ENCODE measurements around the gene MAP3K10. TPM values are rescaled to one million over a fixed set of nuclear protein-coding genes. Genes with fewer than 3 reads are reported as not detected.

The MAP3K10 gene
- total and polyA plus RNA-seq, 2 of the 13 experiments (the other 11 are each of a cell fraction or from before 2014, with no cell fraction given): 3.4 to 5.0 TPM

- TF ChIP-seq, protein P1, sequence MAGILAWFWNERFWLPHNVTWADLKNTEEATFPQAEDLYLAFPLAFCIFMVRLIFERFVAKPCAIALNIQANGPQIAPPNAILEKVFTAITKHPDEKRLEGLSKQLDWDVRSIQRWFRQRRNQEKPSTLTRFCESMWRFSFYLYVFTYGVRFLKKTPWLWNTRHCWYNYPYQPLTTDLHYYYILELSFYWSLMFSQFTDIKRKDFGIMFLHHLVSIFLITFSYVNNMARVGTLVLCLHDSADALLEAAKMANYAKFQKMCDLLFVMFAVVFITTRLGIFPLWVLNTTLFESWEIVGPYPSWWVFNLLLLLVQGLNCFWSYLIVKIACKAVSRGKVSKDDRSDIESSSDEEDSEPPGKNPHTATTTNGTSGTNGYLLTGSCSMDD (CRISPR knock-in tag; IDR thresholded peaks at IDR 0.05): no peak
- no peak for TF ChIP-seq SIX4 (CRISPR knock-in tag; IDR thresholded peaks at IDR 0.05)
- TF ChIP-seq SMAD1 (CRISPR knock-in tag; IDR thresholded peaks at IDR 0.05; ENCODE audit: borderline replicate concordance, low read depth): peak; percentile 69
- peak; percentile 44; the same call in 1 of the 2 replicates for TF ChIP-seq ZIK1 (CRISPR knock-in tag; IDR thresholded peaks at IDR 0.05; ENCODE audit: borderline replicate concordance, low read depth)
- peak; percentile 86; the same call in 1 of the 2 replicates for TF ChIP-seq PRDM10 (CRISPR knock-in tag; IDR thresholded peaks at IDR 0.05; ENCODE audit: low read depth)
- no peak for TF ChIP-seq ATF3 (CRISPR knock-in tag; IDR thresholded peaks at IDR 0.05)
- no peak for TF ChIP-seq SP2 (CRISPR knock-in tag; IDR thresholded peaks at IDR 0.05)
- TF ChIP-seq MYC (CRISPR knock-in tag; IDR thresholded peaks at IDR 0.05; ENCODE audit: borderline replicate concordance): peak; percentile 15; the same call in 1 of the 2 replicates
- TF ChIP-seq, protein P2, sequence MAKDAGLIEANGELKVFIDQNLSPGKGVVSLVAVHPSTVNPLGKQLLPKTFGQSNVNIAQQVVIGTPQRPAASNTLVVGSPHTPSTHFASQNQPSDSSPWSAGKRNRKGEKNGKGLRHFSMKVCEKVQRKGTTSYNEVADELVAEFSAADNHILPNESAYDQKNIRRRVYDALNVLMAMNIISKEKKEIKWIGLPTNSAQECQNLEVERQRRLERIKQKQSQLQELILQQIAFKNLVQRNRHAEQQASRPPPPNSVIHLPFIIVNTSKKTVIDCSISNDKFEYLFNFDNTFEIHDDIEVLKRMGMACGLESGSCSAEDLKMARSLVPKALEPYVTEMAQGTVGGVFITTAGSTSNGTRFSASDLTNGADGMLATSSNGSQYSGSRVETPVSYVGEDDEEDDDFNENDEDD (CRISPR knock-in tag; IDR thresholded peaks at IDR 0.05; ENCODE audit: borderline replicate concordance): peak; percentile 20; the same call in 1 of the 2 replicates
- no peak for TF ChIP-seq ERF (CRISPR knock-in tag; IDR thresholded peaks at IDR 0.05)
- peak; percentile 55; the same call in 1 of the 2 replicates for TF ChIP-seq YEATS2 (CRISPR knock-in tag; IDR thresholded peaks at IDR 0.05; ENCODE audit: borderline replicate concordance)
- no peak for TF ChIP-seq ZNF354B (CRISPR knock-in tag; IDR thresholded peaks at IDR 0.05)
- TF ChIP-seq ZSCAN25 (CRISPR knock-in tag; IDR thresholded peaks at IDR 0.05): 0 out of 2 replicates have a peak, but pooled peaks have one; percentile 27
- no peak for TF ChIP-seq ZNF24 (IDR thresholded peaks at IDR 0.05)
- no peak for TF ChIP-seq ZEB1 (IDR thresholded peaks at IDR 0.05; ENCODE audit: insufficient replicate concordance, low read depth)
- TF ChIP-seq, protein P3, sequence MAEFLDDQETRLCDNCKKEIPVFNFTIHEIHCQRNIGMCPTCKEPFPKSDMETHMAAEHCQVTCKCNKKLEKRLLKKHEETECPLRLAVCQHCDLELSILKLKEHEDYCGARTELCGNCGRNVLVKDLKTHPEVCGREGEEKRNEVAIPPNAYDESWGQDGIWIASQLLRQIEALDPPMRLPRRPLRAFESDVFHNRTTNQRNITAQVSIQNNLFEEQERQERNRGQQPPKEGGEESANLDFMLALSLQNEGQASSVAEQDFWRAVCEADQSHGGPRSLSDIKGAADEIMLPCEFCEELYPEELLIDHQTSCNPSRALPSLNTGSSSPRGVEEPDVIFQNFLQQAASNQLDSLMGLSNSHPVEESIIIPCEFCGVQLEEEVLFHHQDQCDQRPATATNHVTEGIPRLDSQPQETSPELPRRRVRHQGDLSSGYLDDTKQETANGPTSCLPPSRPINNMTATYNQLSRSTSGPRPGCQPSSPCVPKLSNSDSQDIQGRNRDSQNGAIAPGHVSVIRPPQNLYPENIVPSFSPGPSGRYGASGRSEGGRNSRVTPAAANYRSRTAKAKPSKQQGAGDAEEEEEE (CRISPR knock-in tag; IDR thresholded peaks at IDR 0.05; ENCODE audit: borderline replicate concordance): no peak
- TF ChIP-seq NFRKB (IDR thresholded peaks at IDR 0.05): no peak
- no peak; the same call in 1 of the 2 replicates for TF ChIP-seq KDM5A (IDR thresholded peaks at IDR 0.05; ENCODE audit: borderline replicate concordance, low read length)
- TF ChIP-seq MTF1 (CRISPR knock-in tag; IDR thresholded peaks at IDR 0.05): no peak
Measured at GRCh38 chr19:40190891-40191835, at the start of gene MAP3K10 (continued).

Measured in HepG2 (cell line).